ENCODE results near the gene ATP4B. TPM values are rescaled to one million over a fixed set of nuclear protein-coding genes. Genes with fewer than 3 reads are reported as not detected.

ATP4B gene
- total and polyA plus RNA-seq, 2 donors from 2014 or later, result 0.16 to 0.45 TPM

DNA sequence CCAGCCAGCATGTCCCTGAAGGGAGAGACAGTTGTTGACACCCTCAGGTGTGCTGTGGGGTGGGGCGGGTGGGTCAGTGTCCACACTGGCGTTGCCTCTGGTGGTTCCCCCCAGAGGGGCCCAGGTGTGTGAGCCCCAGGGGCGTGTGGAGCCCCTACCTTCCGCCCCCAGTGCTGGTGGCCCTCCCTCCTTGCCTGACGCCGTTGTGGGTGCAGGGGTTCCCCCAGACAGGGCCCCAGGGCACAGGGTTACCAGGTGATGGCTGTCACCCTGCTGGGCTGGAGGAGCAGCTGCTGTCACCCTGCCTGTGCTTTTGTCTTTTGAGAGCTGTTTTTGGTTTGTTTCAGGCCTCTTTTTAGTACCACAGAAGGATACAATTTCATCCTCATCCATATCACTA is 27.2 kb downstream of the ATP4B start:
- no peaks in the 10 kb centered on the region for H3K27me3 ChIP-seq (ENCODE audit: control insufficient read depth, insufficient read depth, low read length)
- H3K9ac ChIP-seq (ENCODE audit: low read length in 3 of 3), result no peak overlapping the region
- TF ChIP-seq, protein P1, sequence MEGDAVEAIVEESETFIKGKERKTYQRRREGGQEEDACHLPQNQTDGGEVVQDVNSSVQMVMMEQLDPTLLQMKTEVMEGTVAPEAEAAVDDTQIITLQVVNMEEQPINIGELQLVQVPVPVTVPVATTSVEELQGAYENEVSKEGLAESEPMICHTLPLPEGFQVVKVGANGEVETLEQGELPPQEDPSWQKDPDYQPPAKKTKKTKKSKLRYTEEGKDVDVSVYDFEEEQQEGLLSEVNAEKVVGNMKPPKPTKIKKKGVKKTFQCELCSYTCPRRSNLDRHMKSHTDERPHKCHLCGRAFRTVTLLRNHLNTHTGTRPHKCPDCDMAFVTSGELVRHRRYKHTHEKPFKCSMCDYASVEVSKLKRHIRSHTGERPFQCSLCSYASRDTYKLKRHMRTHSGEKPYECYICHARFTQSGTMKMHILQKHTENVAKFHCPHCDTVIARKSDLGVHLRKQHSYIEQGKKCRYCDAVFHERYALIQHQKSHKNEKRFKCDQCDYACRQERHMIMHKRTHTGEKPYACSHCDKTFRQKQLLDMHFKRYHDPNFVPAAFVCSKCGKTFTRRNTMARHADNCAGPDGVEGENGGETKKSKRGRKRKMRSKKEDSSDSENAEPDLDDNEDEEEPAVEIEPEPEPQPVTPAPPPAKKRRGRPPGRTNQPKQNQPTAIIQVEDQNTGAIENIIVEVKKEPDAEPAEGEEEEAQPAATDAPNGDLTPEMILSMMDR (IDR thresholded peaks at IDR 0.05; ENCODE audit: borderline replicate concordance, extremely low read depth, insufficient read depth), result no peak
- no peak overlapping the region for H3K4me3 ChIP-seq (ENCODE audit: low read length in 3 of 3)
- DNase-seq, result peak in 1 of 5 donors; percentile 65
- H3K36me3 ChIP-seq (ENCODE audit: control insufficient read depth in 2 of 3, insufficient read depth in 3 of 3, low read length in 3 of 3), result peaks cover 2 to 21% (median 12%) of the 10 kb centered on the region in 3 donors
- intact Hi-C loops (cut with DNase I), result no loop called here
- H3K4me1 ChIP-seq (ENCODE audit: control insufficient read depth in 2 of 3, insufficient read depth in 2 of 3, low read depth in 1 of 3, low read length in 3 of 3), result no peaks in the 10 kb centered on the region
- FAIRE-seq, result no peak
- no peaks in the 10 kb centered on the region for H3K9me3 ChIP-seq (ENCODE audit: control insufficient read depth in 2 of 3, insufficient read depth in 1 of 3, low read length in 3 of 3)
- H3K27ac ChIP-seq (ENCODE audit: low read depth in 2 of 2, low read length in 2 of 2), result no peak overlapping the region

DNA sequence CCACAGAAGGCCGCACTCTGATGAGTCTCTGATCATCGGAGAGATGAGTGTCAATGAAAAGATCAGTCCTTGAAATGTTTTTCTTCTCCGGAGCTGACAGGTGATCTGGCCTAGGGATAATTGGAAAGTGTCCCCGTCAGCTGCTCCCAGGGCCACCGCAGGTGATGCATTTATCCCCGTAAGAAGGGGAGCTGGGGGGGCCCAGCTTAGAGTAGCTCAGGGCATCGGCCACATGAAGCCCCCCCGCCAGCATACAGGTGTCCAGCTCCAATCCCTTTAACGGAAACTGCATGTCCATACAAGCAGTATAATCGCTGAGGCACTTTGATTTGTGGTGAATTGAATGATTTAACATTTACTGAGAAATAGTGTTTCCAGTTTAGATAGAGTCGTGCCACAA is 27.7 kb downstream of the ATP4B start:
- Histone ChIP-seq H3K9ac (ENCODE audit: low read length in 3 of 3) (no peak overlapping the region), H3K27me3 (ENCODE audit: control insufficient read depth, insufficient read depth, low read length) (no peaks in the 10 kb centered on the region), H3K4me3 (ENCODE audit: low read length in 3 of 3) (no peak overlapping the region), H3K4me1 (ENCODE audit: control insufficient read depth in 2 of 3, insufficient read depth in 2 of 3, low read depth in 1 of 3, low read length in 3 of 3) (no peaks in the 10 kb centered on the region), H3K9me3 (ENCODE audit: control insufficient read depth in 2 of 3, insufficient read depth in 1 of 3, low read length in 3 of 3) (no peaks in the 10 kb centered on the region), H3K36me3 (ENCODE audit: control insufficient read depth in 2 of 3, insufficient read depth in 3 of 3, low read length in 3 of 3) (peaks cover 2 to 18% (median 12%) of the 10 kb centered on the region in 3 donors), H3K27ac (ENCODE audit: low read depth in 2 of 2, low read length in 2 of 2) (no peak overlapping the region)
- intact Hi-C loops (cut with DNase I), result no loop called here
- DNase-seq, result peak in 1 of 5 donors; percentile 12
- no peak for FAIRE-seq
- TF ChIP-seq, protein P1 (IDR thresholded peaks at IDR 0.05; ENCODE audit: borderline replicate concordance, extremely low read depth, insufficient read depth), result no peak

DNA sequence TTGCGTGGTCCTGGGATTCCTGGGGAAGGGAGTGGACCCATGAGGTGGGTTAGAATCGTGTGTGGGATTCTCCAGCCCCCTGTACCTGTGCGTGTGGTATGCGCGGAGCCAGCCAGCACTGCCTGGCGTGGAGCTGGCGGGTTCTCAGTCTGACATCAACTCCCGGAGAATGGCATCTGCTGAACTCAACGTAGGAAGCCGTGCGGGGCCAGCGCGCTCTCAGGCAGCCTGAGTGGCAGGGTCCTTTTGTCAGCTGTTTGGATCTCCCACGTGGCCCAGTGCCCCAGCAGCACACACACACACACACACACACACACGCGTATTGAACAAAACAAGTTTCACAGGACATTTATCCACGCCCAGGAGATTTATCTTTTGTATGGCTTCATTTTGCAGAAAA is 28.1 kb downstream of the ATP4B start:
- Histone ChIP-seq H3K4me1 (ENCODE audit: control insufficient read depth in 2 of 3, insufficient read depth in 2 of 3, low read depth in 1 of 3, low read length in 3 of 3) (no peaks in the 10 kb centered on the region), H3K4me3 (ENCODE audit: low read length in 3 of 3) (no peak overlapping the region), H3K9me3 (ENCODE audit: control insufficient read depth in 2 of 3, insufficient read depth in 1 of 3, low read length in 3 of 3) (no peaks in the 10 kb centered on the region), H3K27me3 (ENCODE audit: control insufficient read depth, insufficient read depth, low read length) (no peaks in the 10 kb centered on the region), H3K36me3 (ENCODE audit: control insufficient read depth in 2 of 3, insufficient read depth in 3 of 3, low read length in 3 of 3) (peaks cover 2 to 17% (median 12%) of the 10 kb centered on the region in 3 donors), H3K9ac (ENCODE audit: low read length in 3 of 3) (no peak overlapping the region), H3K27ac (ENCODE audit: low read depth in 2 of 2, low read length in 2 of 2) (no peak overlapping the region)
- intact Hi-C loops (cut with DNase I), result no loop called here
- FAIRE-seq (no peak), DNase-seq (peak in 1 of 5 donors; percentile 35)
- TF ChIP-seq, protein P1 (IDR thresholded peaks at IDR 0.05; ENCODE audit: borderline replicate concordance, extremely low read depth, insufficient read depth), result no peak
